GM12878 (cell line): ENCODE measurements around the gene CELSR1. TPM values are rescaled to one million over a fixed set of nuclear protein-coding genes. Genes with fewer than 3 reads are reported as not detected.

Experiments
- ATAC-seq: fragments of 200-7000 bp; cut with Tn5 transposase; 3 replicates; pipeline ENCODE4 v1.9.1; 2020; ENCODE audit warnings: mild to moderate bottlenecking, moderate library complexity
- BruUV-seq: library from RNA; stranded (reverse); fragments of 400-500 nt; replicated peaks from 2 replicates; lab custom pipeline; 2021; lab: Mats Ljungman, UMichigan
- CTCF ChIA-PET: fragments of 300-600 bp; sonication (Branson Sonifier 250); formaldehyde crosslinking; extraction: SDS; loops from one replicate; lab custom pipeline; 2021; ENCODE audit warnings: inconsistent platforms; lab: Yijun Ruan, JAX
- POLR2A ChIA-PET: fragments of 350-600 bp; formaldehyde crosslinking; extraction: SDS; loops from one replicate; lab custom pipeline; 2021; ENCODE audit warnings: inconsistent platforms; lab: Charles Lee
- RAD21 ChIA-PET: fragments of 300-600 bp; sonication (Branson Sonifier 250); formaldehyde crosslinking; loops from one replicate; lab custom pipeline; 2023; ENCODE audit warnings: antibody characterized with exemption; ENCODE audit not compliant: unreplicated experiment; lab: Charles Lee
- SMC1A ChIA-PET: fragments of 300-600 bp; sonication (Branson Sonifier 250); formaldehyde crosslinking; loops from one replicate; lab custom pipeline; 2023; ENCODE audit not compliant: unreplicated experiment, uncharacterized antibody; lab: Charles Lee
- DNase-seq: peaks from one replicate; pipeline ENCODE4 v3.0.0-alpha.2; 2011; ENCODE audit warnings: low read depth, low spot score
- FAIRE-seq: peaks from 3 replicates; lab custom pipeline; 2011; peaks lifted over from hg19 to GRCh38; lab: Jason Lieb, UNC
- H2AFZ ChIP-seq: 2 replicates; pipeline ENCODE4 v1.6.0; 2011; ENCODE audit warnings: low read depth, low read length, control low read depth; ENCODE audit not compliant: control insufficient read depth
- H3K27ac ChIP-seq: 2 replicates; pipeline ENCODE4 v1.5.1; 2011; ENCODE audit warnings: control low read depth; ENCODE audit not compliant: control insufficient read depth, insufficient read depth
- H3K27me3 ChIP-seq, 2 experiments: replicated peaks in 1 of 2; 2 replicates each; pipeline versions ENCODE4 v1.6.0 to v1.6.1; 2011; ENCODE audit warnings: low read length in 1 of 2; ENCODE audit not compliant: control insufficient read depth in 2 of 2, insufficient read depth in 2 of 2
- H3K36me3 ChIP-seq, 2 experiments: 2 replicates each; pipeline ENCODE4 v1.5.1; 2011; ENCODE audit warnings: low read length in 1 of 2; ENCODE audit not compliant: control insufficient read depth in 2 of 2, insufficient read depth in 2 of 2
- H3K4me1 ChIP-seq: 2 replicates; pipeline ENCODE4 v1.6.1; 2011; ENCODE audit warnings: mild to moderate bottlenecking, low read length, moderate library complexity, mixed read lengths; ENCODE audit not compliant: control insufficient read depth, insufficient read depth
- H3K4me2 ChIP-seq: 2 replicates; pipeline ENCODE4 v1.6.0; 2011; ENCODE audit warnings: control low read depth; ENCODE audit not compliant: control insufficient read depth, insufficient read depth
- H3K4me3 ChIP-seq: fragments of 200-600 bp; sonication (generic); 2 replicates; pipeline ENCODE4 v1.5.1; 2016
- H3K79me2 ChIP-seq: 2 replicates; pipeline ENCODE4 v1.6.0; 2011; ENCODE audit warnings: low read length; ENCODE audit not compliant: control insufficient read depth, insufficient read depth
- H3K9ac ChIP-seq: 2 replicates; pipeline ENCODE4 v1.8.0; 2011; ENCODE audit warnings: low read length, control low read depth, mixed read lengths; ENCODE audit not compliant: control insufficient read depth, insufficient read depth
- H3K9me3 ChIP-seq: replicated peaks from 3 replicates; pipeline ENCODE4 v1.5.1; 2011; ENCODE audit warnings: mild to moderate bottlenecking, low read length; ENCODE audit not compliant: control insufficient read depth, insufficient read depth
- H4K20me1 ChIP-seq: 2 replicates; pipeline ENCODE4 v1.6.0; 2011; ENCODE audit not compliant: control insufficient read depth, insufficient read depth
- CBFB ChIP-seq: IDR thresholded peaks from 2 replicates; pipeline ENCODE4 v1.6.1; 2016; ENCODE audit warnings: antibody characterized with exemption, low read depth
- CBX3 ChIP-seq: fragments of 200-600 bp; sonication (generic); IDR thresholded peaks from 2 replicates; pipeline ENCODE4 v1.6.1; 2016; ENCODE audit warnings: low read depth, borderline replicate concordance
- EED ChIP-seq: sonication (generic); IDR thresholded peaks from 2 replicates; pipeline ENCODE4 v1.6.1; 2016; ENCODE audit warnings: antibody characterized with exemption, low read depth
- JUND ChIP-seq: IDR thresholded peaks from 2 replicates; pipeline ENCODE4 v1.6.1; 2012; ENCODE audit warnings: low read depth, mild to moderate bottlenecking, low read length, improper control_type of control experiment, moderate library complexity
- MYC ChIP-seq: IDR thresholded peaks from 2 replicates; pipeline ENCODE4 v1.6.1; 2011; ENCODE audit warnings: mild to moderate bottlenecking, low read length, moderate library complexity, inconsistent platforms; ENCODE audit not compliant: insufficient read depth, insufficient replicate concordance, insufficient read length, severe bottlenecking
- PAX8 ChIP-seq: fragments of 450-650 bp; IDR thresholded peaks from 2 replicates; pipeline ENCODE4 v1.6.1; 2017; ENCODE audit warnings: mild to moderate bottlenecking, moderate library complexity
- RFX5 ChIP-seq: IDR thresholded peaks from 2 replicates; pipeline ENCODE4 v1.6.1; 2011; ENCODE audit warnings: low read depth, low read length, improper control_type of control experiment
- SPI1 ChIP-seq: IDR thresholded peaks from 2 replicates; pipeline ENCODE4 v1.6.1; 2011; ENCODE audit warnings: low read depth, mild to moderate bottlenecking, low read length, moderate library complexity, borderline replicate concordance; ENCODE audit not compliant: insufficient read depth
- WGBS: methylation state at CpG from one replicate; pipeline ENCODE4 v1.1.6; 2016; ENCODE audit warnings: low lambda C conversion rate; ENCODE audit not compliant: insufficient replicate concordance, insufficient coverage; ENCODE audit errors: missing lambda C conversion rate; 5-methylcytosine and 5-hydroxymethylcytosine counted together
- in situ Hi-C: fragments of 300-500 bp; cut with MboI; formaldehyde crosslinking; loops from 9 replicates; pipeline ENCODE4 v1.14.3; 2018; ENCODE audit warnings: mixed read lengths
- intact Hi-C: fragments of 100-400 bp; cut with micrococcal nuclease; formaldehyde crosslinking; loops from one replicate; pipeline ENCODE4 v1.14.2; 2022; ENCODE audit not compliant: unreplicated experiment
- polyA plus RNA-seq, 11 experiments: library from polyadenylated mRNA; depleted of rRNA in 4 of 11; unstranded in 6 of 11; stranded (reverse) in 5 of 11; fragments of >200 nt; fragmentation: Nextera tagmentation in 4 of 11; fragmentation: Illumina TruSeq in 1 of 11; extraction: Ambion mirVana in 4 of 11; extraction: Trizol in 1 of 11; gene quantifications; 1 replicate in 1 of 11; 2 replicates in 10 of 11; pipeline versions ENCODE4 v1.2.1 to v1.2.3, GENCODE V29; 2011 to 2016; ENCODE audit warnings: inconsistent platforms in 2 of 11, missing spikeins in 2 of 11, low read depth in 1 of 11
- total RNA-seq, 4 experiments: library from RNA; depleted of rRNA in 3 of 4; stranded (reverse); fragments of >200 nt in 3 of 4; fragmentation: Illumina TruSeq in 1 of 4; extraction: Trizol in 1 of 4; gene quantifications; 2 replicates each; pipeline versions ENCODE4 v1.2.1 to v1.2.3, GENCODE V29; 2013 to 2021
- TF ChIP-seq, protein P1 (sequence below): IDR thresholded peaks from 2 replicates; pipeline ENCODE4 v1.6.1; 2011; ENCODE audit warnings: borderline replicate concordance, low read depth, mild to moderate bottlenecking, moderate library complexity, low read length; ENCODE audit not compliant: insufficient read depth, poor library complexity, severe bottlenecking
- TF ChIP-seq, protein P2 (sequence below): IDR thresholded peaks from 2 replicates; pipeline ENCODE4 v1.6.1; 2011; ENCODE audit warnings: borderline replicate concordance, low read depth, mild to moderate bottlenecking, moderate library complexity, mixed read lengths, low read length; ENCODE audit not compliant: insufficient read depth; ENCODE audit errors: extremely low read length
- TF ChIP-seq, protein P3 (sequence below): fragments of 450-650 bp; IDR thresholded peaks from 2 replicates; pipeline ENCODE4 v1.6.1; 2016; ENCODE audit warnings: mild to moderate bottlenecking
- TF ChIP-seq, protein P4 (sequence below): IDR thresholded peaks from 2 replicates; pipeline ENCODE4 v1.6.1; 2012; ENCODE audit warnings: improper control_type of control experiment, low read depth, low read length; ENCODE audit not compliant: insufficient replicate concordance

CELSR1 gene
- total and polyA plus RNA-seq, 10 of the 15 experiments (the other 5 are each of a cell fraction or from before 2014, with no cell fraction given) = 0.05 to 1.7 (median 0.35) TPM; not detected in 2

DNA sequence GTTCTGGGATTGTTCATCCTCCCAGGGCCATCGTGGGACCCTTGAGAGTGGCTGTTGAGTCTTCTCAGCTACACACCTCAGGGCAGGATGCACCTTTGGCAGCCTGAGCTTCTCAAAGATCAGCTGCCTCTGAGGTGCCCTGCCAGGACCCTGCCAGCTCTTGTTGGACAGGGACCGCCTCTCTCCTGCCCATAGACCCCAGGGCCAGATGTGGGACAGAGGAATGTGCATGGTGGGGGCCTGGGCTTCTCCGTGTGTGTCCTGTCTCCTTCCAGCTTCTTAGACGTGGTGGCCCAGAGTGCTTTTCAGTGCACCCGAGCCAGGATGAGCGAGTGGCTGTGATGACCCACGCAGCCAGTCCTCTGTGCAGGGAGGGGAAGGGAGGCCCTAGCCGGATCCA lies 207.8 kb downstream of the CELSR1 start:
- Histone ChIP-seq H3K4me2 (no peak overlapping the region), H3K4me1 (0 out of 2 replicates have a peak, but pooled peaks cover 2% of the 10 kb centered on the region), H4K20me1 (no peaks in the 10 kb centered on the region), H3K27me3 (no peaks in the 10 kb centered on the region), H3K9ac (no peak overlapping the region), H3K4me3 (no peak overlapping the region), H2AFZ (no peak overlapping the region), H3K27ac (no peak overlapping the region), H3K36me3 (peaks cover 26 to 36% of the 10 kb centered on the region in 2 experiments), H3K79me2 (no peaks in the 10 kb centered on the region), H3K9me3 (no peaks in the 10 kb centered on the region)
- SMC1A ChIA-PET = no interaction called here
- DNase-seq (no peak), ATAC-seq (no peak), FAIRE-seq (no peak)
- in situ Hi-C loops = no loop called here
- no TSS peak for BruUV-seq
- intact Hi-C loops = no loop called here
- WGBS = 90% methylated on average over 8 of the region's 8 CpGs
- RAD21 ChIA-PET = no interaction called here
- no peak for TF ChIP-seq CBX3
- TF ChIP-seq RFX5 = no peak
- no peak for TF ChIP-seq JUND
- no peak for TF ChIP-seq MYC
- TF ChIP-seq, protein P1, sequence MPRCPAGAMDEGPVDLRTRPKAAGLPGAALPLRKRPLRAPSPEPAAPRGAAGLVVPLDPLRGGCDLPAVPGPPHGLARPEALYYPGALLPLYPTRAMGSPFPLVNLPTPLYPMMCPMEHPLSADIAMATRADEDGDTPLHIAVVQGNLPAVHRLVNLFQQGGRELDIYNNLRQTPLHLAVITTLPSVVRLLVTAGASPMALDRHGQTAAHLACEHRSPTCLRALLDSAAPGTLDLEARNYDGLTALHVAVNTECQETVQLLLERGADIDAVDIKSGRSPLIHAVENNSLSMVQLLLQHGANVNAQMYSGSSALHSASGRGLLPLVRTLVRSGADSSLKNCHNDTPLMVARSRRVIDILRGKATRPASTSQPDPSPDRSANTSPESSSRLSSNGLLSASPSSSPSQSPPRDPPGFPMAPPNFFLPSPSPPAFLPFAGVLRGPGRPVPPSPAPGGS = no peak
- no peak for TF ChIP-seq CBFB
- TF ChIP-seq EED = no peak
- TF ChIP-seq, protein P2, sequence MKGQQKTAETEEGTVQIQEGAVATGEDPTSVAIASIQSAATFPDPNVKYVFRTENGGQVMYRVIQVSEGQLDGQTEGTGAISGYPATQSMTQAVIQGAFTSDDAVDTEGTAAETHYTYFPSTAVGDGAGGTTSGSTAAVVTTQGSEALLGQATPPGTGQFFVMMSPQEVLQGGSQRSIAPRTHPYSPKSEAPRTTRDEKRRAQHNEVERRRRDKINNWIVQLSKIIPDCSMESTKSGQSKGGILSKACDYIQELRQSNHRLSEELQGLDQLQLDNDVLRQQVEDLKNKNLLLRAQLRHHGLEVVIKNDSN = no peak
- TF ChIP-seq, protein P3, sequence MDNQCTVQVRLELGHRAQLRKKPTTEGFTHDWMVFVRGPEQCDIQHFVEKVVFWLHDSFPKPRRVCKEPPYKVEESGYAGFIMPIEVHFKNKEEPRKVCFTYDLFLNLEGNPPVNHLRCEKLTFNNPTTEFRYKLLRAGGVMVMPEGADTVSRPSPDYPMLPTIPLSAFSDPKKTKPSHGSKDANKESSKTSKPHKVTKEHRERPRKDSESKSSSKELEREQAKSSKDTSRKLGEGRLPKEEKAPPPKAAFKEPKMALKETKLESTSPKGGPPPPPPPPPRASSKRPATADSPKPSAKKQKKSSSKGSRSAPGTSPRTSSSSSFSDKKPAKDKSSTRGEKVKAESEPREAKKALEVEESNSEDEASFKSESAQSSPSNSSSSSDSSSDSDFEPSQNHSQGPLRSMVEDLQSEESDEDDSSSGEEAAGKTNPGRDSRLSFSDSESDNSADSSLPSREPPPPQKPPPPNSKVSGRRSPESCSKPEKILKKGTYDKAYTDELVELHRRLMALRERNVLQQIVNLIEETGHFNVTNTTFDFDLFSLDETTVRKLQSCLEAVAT = no peak
- TF ChIP-seq PAX8 = no peak
- TF ChIP-seq, protein P4, sequence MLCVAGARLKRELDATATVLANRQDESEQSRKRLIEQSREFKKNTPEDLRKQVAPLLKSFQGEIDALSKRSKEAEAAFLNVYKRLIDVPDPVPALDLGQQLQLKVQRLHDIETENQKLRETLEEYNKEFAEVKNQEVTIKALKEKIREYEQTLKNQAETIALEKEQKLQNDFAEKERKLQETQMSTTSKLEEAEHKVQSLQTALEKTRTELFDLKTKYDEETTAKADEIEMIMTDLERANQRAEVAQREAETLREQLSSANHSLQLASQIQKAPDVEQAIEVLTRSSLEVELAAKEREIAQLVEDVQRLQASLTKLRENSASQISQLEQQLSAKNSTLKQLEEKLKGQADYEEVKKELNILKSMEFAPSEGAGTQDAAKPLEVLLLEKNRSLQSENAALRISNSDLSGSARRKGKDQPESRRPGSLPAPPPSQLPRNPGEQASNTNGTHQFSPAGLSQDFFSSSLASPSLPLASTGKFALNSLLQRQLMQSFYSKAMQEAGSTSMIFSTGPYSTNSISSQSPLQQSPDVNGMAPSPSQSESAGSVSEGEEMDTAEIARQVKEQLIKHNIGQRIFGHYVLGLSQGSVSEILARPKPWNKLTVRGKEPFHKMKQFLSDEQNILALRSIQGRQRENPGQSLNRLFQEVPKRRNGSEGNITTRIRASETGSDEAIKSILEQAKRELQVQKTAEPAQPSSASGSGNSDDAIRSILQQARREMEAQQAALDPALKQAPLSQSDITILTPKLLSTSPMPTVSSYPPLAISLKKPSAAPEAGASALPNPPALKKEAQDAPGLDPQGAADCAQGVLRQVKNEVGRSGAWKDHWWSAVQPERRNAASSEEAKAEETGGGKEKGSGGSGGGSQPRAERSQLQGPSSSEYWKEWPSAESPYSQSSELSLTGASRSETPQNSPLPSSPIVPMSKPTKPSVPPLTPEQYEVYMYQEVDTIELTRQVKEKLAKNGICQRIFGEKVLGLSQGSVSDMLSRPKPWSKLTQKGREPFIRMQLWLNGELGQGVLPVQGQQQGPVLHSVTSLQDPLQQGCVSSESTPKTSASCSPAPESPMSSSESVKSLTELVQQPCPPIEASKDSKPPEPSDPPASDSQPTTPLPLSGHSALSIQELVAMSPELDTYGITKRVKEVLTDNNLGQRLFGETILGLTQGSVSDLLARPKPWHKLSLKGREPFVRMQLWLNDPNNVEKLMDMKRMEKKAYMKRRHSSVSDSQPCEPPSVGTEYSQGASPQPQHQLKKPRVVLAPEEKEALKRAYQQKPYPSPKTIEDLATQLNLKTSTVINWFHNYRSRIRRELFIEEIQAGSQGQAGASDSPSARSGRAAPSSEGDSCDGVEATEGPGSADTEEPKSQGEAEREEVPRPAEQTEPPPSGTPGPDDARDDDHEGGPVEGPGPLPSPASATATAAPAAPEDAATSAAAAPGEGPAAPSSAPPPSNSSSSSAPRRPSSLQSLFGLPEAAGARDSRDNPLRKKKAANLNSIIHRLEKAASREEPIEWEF = no peak
- TF ChIP-seq SPI1 = no peak
- POLR2A ChIA-PET = no interaction called here
- CTCF ChIA-PET = no interaction called here
